Spinal cord (tissue), 10 donors: ENCODE results near the gene ZDHHC6. TPM values are rescaled to one million over a fixed set of nuclear protein-coding genes. Genes with fewer than 3 reads are reported as not detected.

Experiments used
- DNase-seq, 6 donors: peaks; one replicate each; pipeline versions ENCODE4 v3.0.0 to v3.0.0-alpha.2; 2013 to 2015; ENCODE audit warnings: low spot score in 6 of 6, low read depth in 4 of 6
- H3K27ac ChIP-seq: one replicate; pipeline ENCODE4 v1.5.1; 2013; ENCODE audit warnings: low read depth, low read length, control low read depth
- H3K27me3 ChIP-seq: one replicate; pipeline ENCODE4 v1.6.1; 2013; ENCODE audit warnings: low read length; ENCODE audit not compliant: control insufficient read depth, insufficient read depth
- H3K36me3 ChIP-seq: one replicate; pipeline ENCODE4 v1.6.1; 2013; ENCODE audit warnings: low read length; ENCODE audit not compliant: control insufficient read depth, insufficient read depth
- H3K4me1 ChIP-seq: one replicate; pipeline ENCODE4 v1.6.1; 2013; ENCODE audit warnings: low read length; ENCODE audit not compliant: control insufficient read depth, insufficient read depth
- H3K4me3 ChIP-seq: one replicate; pipeline ENCODE4 v1.5.1; 2013; ENCODE audit warnings: low read depth, low read length, control low read depth
- H3K9me3 ChIP-seq: one replicate; pipeline ENCODE4 v1.6.1; 2013; ENCODE audit warnings: low read length; ENCODE audit not compliant: control insufficient read depth, insufficient read depth
- WGBS: methylation state at CpG from one replicate; pipeline ENCODE4 v1.1.5; 2013; ENCODE audit warnings: missing lambda C conversion rate; ENCODE audit not compliant: insufficient coverage; 5-methylcytosine and 5-hydroxymethylcytosine counted together
- polyA plus RNA-seq, 2 donors: library from polyadenylated mRNA; unstranded; fragments of 120-200 nt; gene quantifications; one replicate each; pipeline ENCODE4 v1.2.1, GENCODE V29; 2013; ENCODE audit not compliant: insufficient read length in 2 of 2
- total RNA-seq, 2 donors: library from RNA; depleted of rRNA in 1 of 2; stranded (reverse); fragments of 120-200 nt in 1 of 2; fragments of >200 nt in 1 of 2; gene quantifications; one replicate each; pipeline versions ENCODE4 v1.2.3 to v1.2.4, GENCODE V29; 2013 to 2014
- donor health status: healthy.

ZDHHC6 gene
- total and polyA plus RNA-seq, 4 donors = 33.0 to 49.0 (median 40.9) TPM

DNA sequence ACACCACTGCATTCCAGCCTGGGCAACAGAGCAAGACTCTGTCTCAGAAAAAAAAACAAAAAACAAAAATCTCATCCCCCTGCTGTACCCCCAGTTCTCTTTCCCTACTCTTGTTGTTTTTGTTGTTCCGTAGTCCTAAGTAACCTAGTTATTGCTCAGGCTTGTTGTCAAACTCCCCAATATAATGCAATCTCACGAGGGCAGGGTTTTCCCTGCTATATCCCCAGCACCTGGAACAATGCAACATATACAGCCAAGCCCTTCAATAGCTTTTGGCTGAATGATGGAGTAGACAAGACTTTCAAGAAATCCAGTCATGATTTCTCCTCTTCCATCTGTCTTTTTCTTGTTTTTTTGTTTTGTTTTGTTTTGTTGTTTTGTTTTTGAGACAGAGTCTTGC lies 62.6 kb downstream of the ZDHHC6 start:
- H3K9me3 ChIP-seq = no peaks in the 10 kb centered on the region
- H3K27ac ChIP-seq = no peak overlapping the region
- DNase-seq = no peak
- H3K36me3 ChIP-seq = no peaks in the 10 kb centered on the region
- no peaks in the 10 kb centered on the region for H3K27me3 ChIP-seq
- H3K4me3 ChIP-seq = no peak overlapping the region
- no peaks in the 10 kb centered on the region for H3K4me1 ChIP-seq
- 83% methylated on average over 1 of the region's 2 CpGs for WGBS

GRCh38 chr10:112383325-112383724 lies 63.4 kb downstream of the ZDHHC6 start:
- WGBS = 84% methylated on average over 3 of the region's 3 CpGs

DNA sequence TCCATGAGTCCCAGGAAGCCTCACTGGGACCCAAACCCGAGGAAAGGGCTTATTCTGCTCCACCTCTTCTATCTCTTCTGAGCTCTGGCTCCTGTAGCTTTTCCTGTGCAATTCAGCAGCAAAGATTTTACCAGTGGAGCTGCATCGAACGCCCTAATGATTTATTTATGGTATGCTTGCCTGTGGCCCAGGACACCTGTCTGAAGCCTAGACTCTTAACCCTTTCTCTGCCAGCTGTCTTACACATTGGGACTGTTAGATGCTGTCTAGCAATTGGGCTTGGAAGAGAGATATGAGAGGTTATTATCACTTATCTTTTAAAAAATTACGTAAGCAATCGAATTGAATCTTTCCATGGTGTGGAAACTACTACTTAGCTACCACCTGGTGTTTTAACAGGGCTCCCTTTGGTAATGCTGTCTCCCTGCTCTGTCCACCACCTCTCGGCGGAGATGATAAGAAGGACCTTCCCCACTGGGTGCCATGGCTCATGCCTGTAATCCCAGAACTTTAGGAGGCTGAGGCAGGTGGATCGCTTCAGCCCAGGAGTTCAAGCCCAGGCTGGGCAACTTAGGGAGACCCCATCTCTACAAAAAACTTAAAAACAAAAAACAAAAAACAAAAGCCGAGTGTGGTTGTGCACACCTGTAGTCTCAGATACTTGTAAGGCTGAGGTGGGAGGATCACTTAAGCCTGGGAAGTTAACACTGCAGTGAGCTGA lies 64.0 kb downstream of the ZDHHC6 start:
- Histone ChIP-seq H3K27ac (no peak overlapping the region), H3K4me3 (no peak overlapping the region), H3K4me1 (no peaks in the 10 kb centered on the region), H3K36me3 (no peaks in the 10 kb centered on the region), H3K9me3 (no peaks in the 10 kb centered on the region), H3K27me3 (no peaks in the 10 kb centered on the region)
- WGBS = 76% methylated on average over 6 of the region's 9 CpGs
- no peak for DNase-seq

More at GRCh38 chr10:112383325-112383724, 63.4 kb downstream of the ZDHHC6 start:
- Histone ChIP-seq H3K4me1 (no peaks in the 10 kb centered on the region), H3K27me3 (no peaks in the 10 kb centered on the region), H3K4me3 (no peak overlapping the region), H3K27ac (no peak overlapping the region), H3K9me3 (no peaks in the 10 kb centered on the region), H3K36me3 (no peaks in the 10 kb centered on the region)
- DNase-seq = no peak

Other genes with a start within 250 kb of the ZDHHC6 start
- under 1 TPM; 0.30 to 0.77 TPM for gene TECTB, start 163.5 kb downstream of the ZDHHC6 start, total RNA-seq
- 1 to 10 TPM; 1.3 to 2.8 TPM for gene TECTB, start 163.5 kb downstream of the ZDHHC6 start, polyA plus RNA-seq
- 1 to 10 TPM; 6.8 to 7.1 TPM for gene ACSL5, start 72.8 kb downstream of the ZDHHC6 start, total RNA-seq
- 1 to 10 TPM; 3.7 TPM for gene ACSL5, start 72.8 kb downstream of the ZDHHC6 start, polyA plus RNA-seq
- 10 to 100 TPM; 42.8 to 46.7 TPM for gene VTI1A, start 301 bp upstream of the ZDHHC6 start, total RNA-seq
- gene VTI1A, start 301 bp upstream of the ZDHHC6 start, polyA plus RNA-seq = 10 to 100 TPM; 23.5 to 25.8 TPM